HG02840 (cell line): Measurements from ENCODE around the gene SASH3.

Experiments
- ATAC-seq: cut with Tn5 transposase; IDR thresholded peaks from one replicate; pipeline ENCODE4 v1.9.1; 2021; ENCODE audit warnings: mild to moderate bottlenecking, moderate library complexity, moderate number of reproducible peaks; ENCODE audit not compliant: unreplicated experiment, low FRiP score

Gene SASH3

GRCh38 chrX:129755779-129756650, 23.7 kb upstream of the SASH3 start:
- ATAC-seq = no peak

GRCh38 chrX:129759576-129760061, 20.1 kb upstream of the SASH3 start:
- no peak for ATAC-seq

- ATAC-seq = no peak
Measured at GRCh38 chrX:129760155-129760554, 19.6 kb upstream of the SASH3 start.

GRCh38 chrX:129760981-129761380, 18.8 kb upstream of the SASH3 start:
- ATAC-seq = no peak

GRCh38 chrX:129761596-129761995, 18.2 kb upstream of the SASH3 start:
- no peak for ATAC-seq

GRCh38 chrX:129762448-129762847, 17.3 kb upstream of the SASH3 start:
- no peak for ATAC-seq

GRCh38 chrX:129763666-129764065, 16.1 kb upstream of the SASH3 start:
- no peak for ATAC-seq

GRCh38 chrX:129768186-129768585, 11.6 kb upstream of the SASH3 start:
- no peak for ATAC-seq

- ATAC-seq = no peak
Measured at GRCh38 chrX:129768586-129769466, 10.9 kb upstream of the SASH3 start.

- ATAC-seq = peak; percentile 49
Measured at GRCh38 chrX:129769467-129770154, 10.1 kb upstream of the SASH3 start.

GRCh38 chrX:129771266-129771995, 8.3 kb upstream of the SASH3 start:
- ATAC-seq = no peak

- ATAC-seq = peak; percentile 60
Measured at GRCh38 chrX:129772796-129773431, 6.8 kb upstream of the SASH3 start.

- no peak for ATAC-seq
Measured at GRCh38 chrX:129773649-129774458, 5.9 kb upstream of the SASH3 start.

- ATAC-seq = no peak
Measured at GRCh38 chrX:129777218-129778030, 2.3 kb upstream of the SASH3 start.

GRCh38 chrX:129779086-129779672, 570 bp upstream of the SASH3 start:
- ATAC-seq = no peak

- no peak for ATAC-seq
Measured at GRCh38 chrX:129780441-129781105, 824 bp downstream of the SASH3 start.

GRCh38 chrX:129781134-129781672, 1.5 kb downstream of the SASH3 start:
- ATAC-seq = peak; percentile 66
